ENCODE results near the gene GRK4.

GRK4 gene

DNA sequence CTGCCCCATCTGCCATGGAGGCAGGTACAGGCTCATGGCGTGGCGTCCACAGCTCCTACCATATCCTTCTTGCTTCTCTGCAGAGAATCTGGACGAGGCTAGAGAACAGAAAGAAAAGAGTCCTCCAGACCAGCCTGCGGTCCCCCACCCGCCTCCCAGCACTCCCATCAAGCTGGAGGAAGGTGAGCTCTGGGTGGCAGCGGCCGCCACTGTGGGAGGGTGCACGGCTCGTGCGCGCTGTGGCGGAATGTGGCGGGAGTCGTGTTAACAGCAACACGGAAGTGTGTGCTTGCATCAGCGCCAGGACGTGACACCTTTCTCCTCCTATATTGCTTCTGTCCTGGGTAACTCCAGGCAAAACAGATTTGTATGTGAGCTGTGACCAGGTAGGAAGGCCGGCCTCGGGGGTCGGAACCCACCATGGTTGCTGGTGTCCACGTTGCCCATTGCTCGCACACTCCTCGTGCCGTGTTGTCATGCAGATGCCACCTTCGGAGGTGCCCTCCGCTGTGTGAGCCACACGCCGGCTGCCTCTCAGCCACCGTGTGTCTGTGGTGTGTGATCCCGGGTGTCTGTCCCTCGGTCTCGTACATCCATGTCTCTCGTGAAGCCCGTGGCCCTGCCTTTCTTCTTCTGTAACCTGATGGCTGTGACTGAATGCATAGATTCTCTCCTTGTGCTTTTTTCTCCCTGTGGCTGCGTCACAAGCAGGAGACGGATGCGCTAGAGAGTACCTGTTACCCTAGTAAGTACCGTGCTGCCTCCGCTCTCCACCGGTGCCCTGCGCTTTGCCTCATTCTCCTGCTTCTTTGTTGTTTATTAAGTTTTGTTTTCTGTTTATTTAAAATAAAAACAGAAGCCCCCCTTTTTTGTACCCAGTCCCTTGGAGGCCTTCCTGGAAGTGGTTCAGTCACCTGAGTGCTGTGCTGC lies 37.2 kb upstream of the GRK4 start:
- Mint-ChIP-seq H3K9me3 (no peaks in the 10 kb centered on the region), H3K36me3 (ENCODE audit: low read depth) (peaks cover 54% of the 10 kb centered on the region), H3K27me3 (ENCODE audit: low read depth) (no peaks in the 10 kb centered on the region), H3K4me1 (no peaks in the 10 kb centered on the region), H3K4me3 (no peak overlapping the region), H3K27ac (no peak overlapping the region)
- TF ChIP-seq, protein P1, sequence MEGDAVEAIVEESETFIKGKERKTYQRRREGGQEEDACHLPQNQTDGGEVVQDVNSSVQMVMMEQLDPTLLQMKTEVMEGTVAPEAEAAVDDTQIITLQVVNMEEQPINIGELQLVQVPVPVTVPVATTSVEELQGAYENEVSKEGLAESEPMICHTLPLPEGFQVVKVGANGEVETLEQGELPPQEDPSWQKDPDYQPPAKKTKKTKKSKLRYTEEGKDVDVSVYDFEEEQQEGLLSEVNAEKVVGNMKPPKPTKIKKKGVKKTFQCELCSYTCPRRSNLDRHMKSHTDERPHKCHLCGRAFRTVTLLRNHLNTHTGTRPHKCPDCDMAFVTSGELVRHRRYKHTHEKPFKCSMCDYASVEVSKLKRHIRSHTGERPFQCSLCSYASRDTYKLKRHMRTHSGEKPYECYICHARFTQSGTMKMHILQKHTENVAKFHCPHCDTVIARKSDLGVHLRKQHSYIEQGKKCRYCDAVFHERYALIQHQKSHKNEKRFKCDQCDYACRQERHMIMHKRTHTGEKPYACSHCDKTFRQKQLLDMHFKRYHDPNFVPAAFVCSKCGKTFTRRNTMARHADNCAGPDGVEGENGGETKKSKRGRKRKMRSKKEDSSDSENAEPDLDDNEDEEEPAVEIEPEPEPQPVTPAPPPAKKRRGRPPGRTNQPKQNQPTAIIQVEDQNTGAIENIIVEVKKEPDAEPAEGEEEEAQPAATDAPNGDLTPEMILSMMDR (IDR thresholded peaks at IDR 0.05; ENCODE audit: unreplicated experiment in 3 of 3): no peak

DNA sequence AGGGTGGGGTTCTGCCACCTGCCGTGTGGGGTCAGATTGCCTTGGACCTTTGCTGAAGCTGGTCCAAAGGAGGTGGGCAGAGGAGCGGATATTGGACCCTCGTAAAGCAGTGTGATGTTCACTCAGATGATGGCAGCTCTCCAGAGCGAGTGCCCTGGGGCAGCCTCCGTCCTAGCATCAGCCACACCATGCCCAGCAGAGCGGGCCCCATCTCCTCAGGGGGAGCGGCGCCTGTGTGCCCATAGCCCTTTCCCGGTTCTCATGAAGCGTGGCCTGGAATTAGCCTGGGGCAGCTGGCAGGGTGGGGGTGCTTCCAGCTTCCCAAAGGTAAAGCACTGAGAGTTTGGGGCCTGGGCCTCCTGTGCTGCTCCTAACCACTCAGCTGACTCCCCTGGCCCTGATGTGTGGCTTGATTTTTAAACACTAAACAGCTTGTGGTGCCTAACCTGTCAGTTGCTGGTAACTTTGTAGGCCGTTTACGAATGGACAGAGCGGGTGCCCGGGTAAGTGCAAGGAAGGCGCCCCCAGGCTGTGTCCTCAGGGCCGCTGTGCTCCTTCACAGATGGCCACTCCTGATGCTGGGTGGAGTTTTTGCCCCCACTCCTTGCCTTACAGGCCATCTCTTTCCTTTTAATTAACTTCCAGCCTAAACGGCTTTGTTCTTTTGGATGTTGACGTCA lies 36.2 kb upstream of the GRK4 start:
- TF ChIP-seq, protein P1 (IDR thresholded peaks at IDR 0.05; ENCODE audit: unreplicated experiment in 3 of 3): no peak
- Mint-ChIP-seq H3K4me1 (no peaks in the 10 kb centered on the region), H3K27ac (no peak overlapping the region), H3K9me3 (no peaks in the 10 kb centered on the region), H3K27me3 (ENCODE audit: low read depth) (no peaks in the 10 kb centered on the region), H3K4me3 (no peak overlapping the region), H3K36me3 (ENCODE audit: low read depth) (peaks cover 45% of the 10 kb centered on the region)

DNA sequence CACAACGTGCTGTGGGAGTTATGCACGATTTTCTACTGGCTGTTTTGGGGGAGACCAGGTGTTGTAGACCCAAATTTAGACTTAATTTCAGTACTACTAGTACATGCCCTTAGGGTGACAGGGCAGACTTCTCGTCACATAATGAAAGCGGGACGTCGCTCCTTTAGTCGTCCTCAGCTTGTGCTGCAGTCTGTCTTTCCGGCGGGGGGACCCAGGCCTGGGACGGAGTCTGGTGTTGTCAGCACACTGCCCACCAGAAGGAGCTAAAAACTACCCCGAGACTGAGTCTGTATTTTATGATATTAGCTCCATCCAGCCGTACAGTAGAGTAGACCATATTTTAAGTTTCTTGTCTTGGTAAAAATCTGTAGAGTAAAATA lies 35.7 kb upstream of the GRK4 start:
- TF ChIP-seq, protein P1 (IDR thresholded peaks at IDR 0.05; ENCODE audit: unreplicated experiment in 3 of 3): no peak
- H3K27ac Mint-ChIP-seq: no peak overlapping the region
- peaks cover 41% of the 10 kb centered on the region for H3K36me3 Mint-ChIP-seq (ENCODE audit: low read depth)
- H3K4me1 Mint-ChIP-seq: no peaks in the 10 kb centered on the region
- no peaks in the 10 kb centered on the region for H3K9me3 Mint-ChIP-seq
- H3K27me3 Mint-ChIP-seq (ENCODE audit: low read depth): no peaks in the 10 kb centered on the region
- no peak overlapping the region for H3K4me3 Mint-ChIP-seq

DNA sequence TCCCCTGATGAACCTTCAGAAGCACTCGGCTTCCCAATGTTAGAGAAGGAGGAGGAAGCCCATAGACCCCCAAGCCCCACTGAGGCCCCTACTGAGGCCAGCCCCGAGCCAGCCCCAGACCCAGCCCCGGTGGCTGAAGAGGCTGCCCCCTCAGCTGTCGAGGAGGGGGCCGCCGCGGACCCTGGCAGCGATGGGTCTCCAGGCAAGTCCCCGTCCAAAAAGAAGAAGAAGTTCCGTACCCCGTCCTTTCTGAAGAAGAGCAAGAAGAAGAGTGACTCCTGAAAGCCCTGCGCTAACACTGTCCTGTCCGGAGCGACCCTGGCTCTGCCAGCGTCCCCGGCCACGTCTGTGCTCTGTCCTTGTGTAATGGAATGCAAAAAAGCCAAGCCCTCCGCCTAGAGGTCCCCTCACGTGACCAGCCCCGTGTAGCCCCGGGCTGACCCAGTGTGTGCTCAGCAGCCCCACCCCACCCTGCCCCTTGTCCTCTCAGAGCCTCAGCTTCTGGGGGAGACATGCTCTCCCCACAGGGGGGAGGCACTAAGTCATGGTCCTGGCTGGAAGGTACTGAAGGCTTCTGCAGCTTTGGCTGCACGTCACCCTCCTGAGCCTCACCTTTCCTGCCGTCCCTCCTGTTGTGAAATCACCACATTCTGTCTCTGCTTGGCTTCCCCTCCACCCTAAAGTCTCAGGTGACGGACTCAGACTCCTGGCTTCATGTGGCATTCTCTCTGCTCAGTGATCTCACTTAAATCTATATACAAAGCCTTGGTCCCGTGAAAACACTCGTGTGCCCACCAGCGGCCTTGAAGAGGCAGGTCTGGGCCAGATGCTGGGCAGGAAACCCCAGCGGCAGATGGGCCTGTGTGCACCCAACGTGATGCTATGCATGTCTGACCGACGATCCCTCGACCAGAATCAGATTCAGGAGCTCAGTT lies 34.9 kb upstream of the GRK4 start:
- Mint-ChIP-seq H3K36me3 (ENCODE audit: low read depth) (peaks cover 37% of the 10 kb centered on the region), H3K4me1 (peaks cover 4% of the 10 kb centered on the region), H3K27ac (peak overlapping the region in 2 of 3 experiments; percentile 26 to 28), H3K4me3 (peak overlapping the region in 1 of 3 experiments; percentile 39), H3K9me3 (no peaks in the 10 kb centered on the region), H3K27me3 (ENCODE audit: low read depth) (no peaks in the 10 kb centered on the region)
- TF ChIP-seq, protein P1 (IDR thresholded peaks at IDR 0.05; ENCODE audit: unreplicated experiment in 3 of 3): no peak

DNA sequence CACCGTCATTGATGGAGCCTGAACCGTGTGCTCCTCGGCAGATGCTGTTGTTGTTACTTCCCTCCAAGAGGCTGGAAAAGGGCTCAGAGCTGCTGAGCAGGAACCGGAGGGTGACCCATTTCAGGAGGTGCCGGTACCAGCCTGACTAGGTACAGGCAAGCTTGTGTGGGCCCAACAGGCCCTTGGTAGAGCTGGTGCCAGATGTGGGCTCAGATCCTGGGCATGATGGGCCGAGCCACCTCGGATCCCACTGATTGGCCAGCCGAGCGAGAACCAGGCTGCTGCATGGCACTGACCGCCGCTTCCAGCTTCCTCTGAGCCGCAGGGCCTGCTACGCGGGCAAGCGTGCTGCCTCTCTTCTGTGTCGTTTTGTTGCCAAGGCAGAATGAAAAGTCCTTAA lies 33.9 kb upstream of the GRK4 start:
- Mint-ChIP-seq H3K4me3 (no peak overlapping the region), H3K27me3 (ENCODE audit: low read depth) (no peaks in the 10 kb centered on the region), H3K4me1 (peaks cover 4% of the 10 kb centered on the region), H3K27ac (no peak overlapping the region), H3K36me3 (ENCODE audit: low read depth) (peaks cover 31% of the 10 kb centered on the region), H3K9me3 (no peaks in the 10 kb centered on the region)
- TF ChIP-seq, protein P1 (IDR thresholded peaks at IDR 0.05; ENCODE audit: unreplicated experiment in 3 of 3): no peak
